Mesothelial cell of epicardium (in vitro differentiated cells): Measurements from ENCODE around the gene ECHDC1. TPM values are rescaled to one million over a fixed set of nuclear protein-coding genes. Genes with fewer than 3 reads are reported as not detected.

ENCODE experiments used
- DNase-seq, 2 experiments: peaks; one replicate each; pipeline ENCODE4 v3.0.0; 2021; ENCODE audit warnings: low spot score in 2 of 2; ENCODE audit not compliant: unreplicated experiment in 2 of 2
- H3K27ac Mint-ChIP-seq: 2 replicates; pipeline ENCODE4 v1.8.0; 2021; ENCODE audit warnings: mixed read lengths
- H3K27me3 Mint-ChIP-seq: 2 replicates; pipeline ENCODE4 v1.8.0; 2021; ENCODE audit warnings: low read depth, mixed read lengths
- H3K36me3 Mint-ChIP-seq: 2 replicates; pipeline ENCODE4 v1.8.0; 2021; ENCODE audit warnings: mixed read lengths
- H3K4me1 Mint-ChIP-seq: 2 replicates; pipeline ENCODE4 v1.8.0; 2021; ENCODE audit warnings: mixed read lengths
- H3K4me3 Mint-ChIP-seq: 2 replicates; pipeline ENCODE4 v1.8.0; 2021; ENCODE audit warnings: mild to moderate bottlenecking, moderate library complexity, mixed read lengths
- H3K9me3 Mint-ChIP-seq: 2 replicates; pipeline ENCODE4 v1.8.0; 2021; ENCODE audit warnings: mixed read lengths
- CTCF ChIP-seq: fragments of 200-600 bp; sonication (generic); IDR thresholded peaks from one replicate; pipeline ENCODE4 v1.5.0; 2021; ENCODE audit warnings: antibody characterized with exemption; ENCODE audit not compliant: unreplicated experiment
- total RNA-seq: library from RNA; stranded (reverse); gene quantifications from 3 replicates; pipeline ENCODE4 v1.2.1, GENCODE V29; 2021

ECHDC1 gene
- total RNA-seq, 1 donor from 2014 or later: 52.8 TPM

DNA sequence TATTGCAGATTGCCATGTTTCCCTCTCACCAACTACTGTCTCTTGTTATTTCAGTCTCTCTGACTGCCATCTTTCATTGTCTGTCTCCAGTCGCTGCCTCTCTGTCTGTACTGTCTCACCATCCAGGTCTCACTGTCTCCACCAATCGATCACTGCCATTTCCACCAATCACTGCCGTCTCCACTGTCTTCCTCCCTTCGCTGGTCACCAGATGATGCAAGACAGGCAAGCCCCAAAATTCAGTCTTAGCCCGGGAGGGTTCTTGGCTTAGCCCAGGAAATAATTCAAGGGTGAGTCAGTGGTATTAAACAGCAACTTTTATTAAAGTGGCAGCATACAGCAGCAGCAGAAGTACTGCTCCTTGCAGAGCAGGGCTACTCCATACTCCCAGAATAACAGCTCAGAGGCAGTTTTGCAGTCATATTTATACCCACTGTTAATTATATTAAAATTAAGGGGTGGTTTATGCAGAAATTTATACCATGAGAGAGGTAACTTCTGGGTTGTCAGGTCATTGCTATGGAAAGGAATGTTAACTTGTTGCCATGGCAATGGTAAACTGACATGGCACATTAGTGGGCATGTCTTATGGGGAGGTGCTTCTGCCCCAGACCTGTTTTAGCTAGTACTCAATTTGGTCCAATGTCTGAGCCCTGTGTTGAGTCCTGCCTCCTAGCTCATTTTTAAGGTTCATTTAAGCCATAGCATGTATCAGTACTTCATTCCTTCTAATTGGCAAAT is 23.0 kb upstream of the ECHDC1 start:
- Mint-ChIP-seq H3K4me1 (no peaks in the 10 kb centered on the region), H3K36me3 (peaks cover 67% of the 10 kb centered on the region), H3K4me3 (no peak overlapping the region), H3K27me3 (no peaks in the 10 kb centered on the region), H3K27ac (peak overlapping the region; percentile 22), H3K9me3 (peaks cover 54% of the 10 kb centered on the region)
- no peak for TF ChIP-seq CTCF
- no peak for DNase-seq

GRCh38 chr6:127365874-127366273 is 22.5 kb upstream of the ECHDC1 start:
- H3K27ac Mint-ChIP-seq: no peak overlapping the region
- no peak for DNase-seq
- TF ChIP-seq CTCF: no peak
- H3K4me1 Mint-ChIP-seq: no peaks in the 10 kb centered on the region
- H3K27me3 Mint-ChIP-seq: no peaks in the 10 kb centered on the region
- H3K4me3 Mint-ChIP-seq: no peak overlapping the region
- H3K9me3 Mint-ChIP-seq: peaks cover 48% of the 10 kb centered on the region
- H3K36me3 Mint-ChIP-seq: peaks cover 66% of the 10 kb centered on the region

DNA sequence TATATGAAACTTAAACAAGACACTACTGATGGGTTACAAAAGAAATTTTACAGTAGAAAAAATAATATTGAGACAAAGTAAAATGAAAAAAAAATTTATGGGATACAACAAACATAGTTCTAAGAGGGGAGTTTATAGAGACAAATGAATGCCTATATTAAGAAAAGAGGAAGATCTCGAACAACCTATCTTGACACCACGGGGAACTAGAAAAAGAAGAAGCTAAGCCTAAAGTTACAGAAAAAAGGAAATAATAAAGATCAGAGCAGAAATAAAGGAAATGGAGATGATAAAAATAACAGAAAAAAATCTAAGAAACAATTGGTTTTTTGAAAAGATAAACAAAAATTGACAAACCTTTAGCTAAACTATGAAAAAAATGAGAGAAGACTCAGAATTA is 9.1 kb upstream of the ECHDC1 start:
- TF ChIP-seq CTCF: no peak
- Mint-ChIP-seq H3K9me3 (peaks cover 59% of the 10 kb centered on the region), H3K27me3 (no peaks in the 10 kb centered on the region), H3K4me1 (no peaks in the 10 kb centered on the region), H3K4me3 (no peak overlapping the region), H3K36me3 (peaks cover 58% of the 10 kb centered on the region), H3K27ac (no peak overlapping the region)
- DNase-seq: no peak

- Mint-ChIP-seq H3K27me3 (no peaks in the 10 kb centered on the region), H3K9me3 (peaks cover 54% of the 10 kb centered on the region), H3K4me1 (no peaks in the 10 kb centered on the region), H3K36me3 (peaks cover 55% of the 10 kb centered on the region), H3K4me3 (no peak overlapping the region), H3K27ac (no peak overlapping the region)
- no peak for DNase-seq
- TF ChIP-seq CTCF: no peak
Observed at GRCh38 chr6:127349980-127350379, 6.6 kb upstream of the ECHDC1 start.

GRCh38 chr6:127348028-127348661 is 4.7 kb upstream of the ECHDC1 start:
- Mint-ChIP-seq H3K4me3 (no peak overlapping the region), H3K27me3 (no peaks in the 10 kb centered on the region), H3K4me1 (no peaks in the 10 kb centered on the region), H3K27ac (no peak overlapping the region), H3K36me3 (peaks cover 42% of the 10 kb centered on the region), H3K9me3 (peaks cover 44% of the 10 kb centered on the region)
- no peak for DNase-seq
- no peak for TF ChIP-seq CTCF
